HL-60/S4 treated with phorbol 12-myristate 13-acetate at 8.2 ng/mL for 4 days and 3 days (cell line): ENCODE measurements around the gene AFF1.

Experiments
- in situ Hi-C: fragments of 300-500 bp; cut with MboI; formaldehyde crosslinking; loops from 2 replicates; pipeline ENCODE4 v1.15.0; 2022; ENCODE audit warnings: low sequenced_read_pairs

The AFF1 gene

GRCh38 chr4:87103086-87103485, 168.3 kb downstream of the AFF1 start:
- in situ Hi-C loops = no loop called here

GRCh38 chr4:87103691-87104187, 168.9 kb downstream of the AFF1 start:
- in situ Hi-C loops = no loop called here

DNA sequence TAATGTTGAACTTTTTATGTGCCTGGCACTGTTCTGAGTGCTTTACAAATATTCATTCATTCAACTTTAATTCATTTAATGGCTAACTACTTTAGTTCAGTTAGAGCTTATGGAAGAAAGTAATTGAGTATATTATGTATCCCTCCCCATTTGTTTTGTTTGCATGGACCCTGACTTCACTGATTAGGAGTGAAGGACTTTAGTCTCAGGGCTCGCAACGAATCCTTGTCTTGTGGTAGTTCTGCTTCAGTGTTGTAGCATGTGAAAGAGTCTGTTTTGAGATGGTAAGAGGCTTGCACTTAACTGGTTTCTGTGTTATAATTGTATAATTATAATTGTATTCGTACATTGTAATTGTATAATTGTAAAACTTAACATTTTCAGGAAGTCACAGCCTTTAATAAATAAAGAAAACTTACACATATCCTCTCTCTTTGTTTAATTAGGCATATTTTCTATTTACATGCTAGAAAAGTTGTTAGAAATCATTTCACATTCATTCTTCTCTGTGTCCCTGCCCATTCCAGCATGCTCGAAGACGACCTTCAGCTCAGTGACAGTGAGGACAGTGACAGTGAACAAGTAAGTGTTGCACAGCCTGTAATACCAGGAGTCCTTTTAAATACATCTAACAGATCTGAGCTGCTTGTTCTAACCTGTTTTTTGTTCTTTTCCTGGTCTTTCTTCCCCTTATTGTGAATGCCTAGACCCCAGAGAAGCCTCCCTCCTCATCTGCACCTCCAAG, 170.5 kb downstream of the AFF1 start:
- in situ Hi-C loops = no loop called here

DNA sequence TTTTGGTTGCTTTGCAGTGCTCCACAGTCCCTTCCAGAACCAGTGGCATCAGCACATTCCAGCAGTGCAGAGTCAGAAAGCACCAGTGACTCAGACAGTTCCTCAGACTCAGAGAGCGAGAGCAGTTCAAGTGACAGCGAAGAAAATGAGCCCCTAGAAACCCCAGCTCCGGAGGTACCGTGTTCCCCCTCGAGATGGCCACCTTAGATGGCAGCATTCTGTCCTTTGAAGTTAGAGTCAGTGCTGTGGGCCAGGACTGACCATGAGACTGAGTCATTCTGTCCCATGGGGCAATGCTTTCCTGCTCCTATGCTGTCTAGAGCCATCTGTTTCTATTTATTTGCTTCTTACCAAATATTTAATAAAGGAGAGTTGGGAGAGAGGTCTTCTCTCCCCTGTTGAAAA, 173.3 kb downstream of the AFF1 start:
- in situ Hi-C loops = no loop called here

DNA sequence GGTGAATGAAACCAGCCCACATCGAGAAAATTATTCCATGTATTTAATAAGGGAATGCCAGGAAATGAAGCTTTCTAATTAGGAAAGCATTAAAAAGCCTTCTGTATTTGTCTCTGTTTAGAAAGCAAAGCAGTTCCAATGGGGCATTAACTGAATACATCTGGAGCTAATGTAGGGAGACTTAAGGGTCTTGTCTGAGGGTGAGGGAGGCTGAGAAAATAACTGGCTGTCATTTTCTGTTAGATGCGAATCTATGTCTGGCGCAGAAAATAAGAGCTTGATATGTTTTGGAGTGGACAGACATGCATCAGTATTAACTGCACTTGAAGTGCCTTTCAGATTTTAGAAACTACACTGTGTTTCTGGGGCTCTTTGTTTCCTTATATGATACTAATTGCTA, 174.3 kb downstream of the AFF1 start:
- in situ Hi-C loops = no loop called here

DNA sequence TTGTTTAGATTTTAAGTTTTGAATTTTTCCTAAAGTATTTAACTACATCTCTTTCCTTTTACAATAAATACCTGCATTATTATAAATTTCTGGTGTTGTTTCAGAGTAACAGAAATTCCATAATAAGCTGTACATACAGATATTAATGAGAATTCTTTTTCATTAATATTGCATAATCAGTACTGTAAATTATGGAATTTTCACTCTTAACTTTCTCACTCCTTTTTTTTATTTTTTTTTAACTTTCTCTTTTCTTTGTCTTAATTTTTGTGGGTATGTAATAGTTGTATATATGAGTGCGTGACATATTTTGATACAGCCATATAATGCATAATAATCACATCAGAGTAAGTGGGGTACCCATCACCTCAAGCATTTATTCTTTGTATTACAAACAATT, 175.1 kb downstream of the AFF1 start:
- in situ Hi-C loops = no loop called here

- in situ Hi-C loops = no loop called here
Observed at GRCh38 chr4:87112063-87112462, 177.3 kb downstream of the AFF1 start.

- in situ Hi-C loops = no loop called here
Observed at GRCh38 chr4:87114245-87115062, 179.6 kb downstream of the AFF1 start.

- in situ Hi-C loops = no loop called here
Observed at GRCh38 chr4:87116231-87116630, 181.4 kb downstream of the AFF1 start.

GRCh38 chr4:87117051-87117731, 182.4 kb downstream of the AFF1 start:
- in situ Hi-C loops = no loop called here

DNA sequence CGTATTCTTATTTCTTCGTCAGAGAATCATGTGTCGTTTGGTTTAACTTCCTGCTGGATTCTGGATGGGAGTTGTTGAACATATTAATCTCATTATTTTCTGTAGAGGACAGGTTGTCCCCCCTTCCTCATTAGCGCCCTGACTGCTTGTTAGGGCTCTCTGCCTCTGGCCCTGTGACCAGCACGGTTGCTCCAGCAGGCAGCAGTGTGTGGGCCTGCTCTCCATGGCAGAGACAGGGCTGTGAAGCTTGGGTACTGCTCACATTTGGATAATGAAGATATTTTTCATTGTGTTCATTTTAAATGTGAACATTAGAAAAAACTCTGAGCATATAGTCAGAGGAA, 182.9 kb downstream of the AFF1 start:
- in situ Hi-C loops = no loop called here

DNA sequence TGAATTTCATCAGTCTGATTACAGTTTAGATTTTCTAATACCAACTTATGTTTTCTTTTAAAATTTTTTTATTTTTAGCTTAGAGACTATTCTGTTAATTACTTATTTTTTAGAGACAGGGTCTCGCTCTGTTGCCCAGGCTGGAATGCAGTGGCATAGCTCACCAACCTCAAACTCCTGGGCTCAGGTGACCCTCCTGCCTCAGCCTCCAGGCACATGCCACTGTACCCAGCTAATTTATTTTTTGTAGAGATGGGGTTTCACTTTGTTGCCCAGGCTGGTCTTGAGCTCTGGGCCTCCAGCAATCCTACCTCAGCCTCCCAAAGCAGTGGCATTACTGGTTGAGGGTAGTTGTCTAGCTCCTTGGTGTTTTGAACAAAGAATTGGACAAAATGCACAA, 183.6 kb downstream of the AFF1 start:
- in situ Hi-C loops = no loop called here

GRCh38 chr4:87118826-87119225, 184.0 kb downstream of the AFF1 start:
- in situ Hi-C loops = no loop called here

DNA sequence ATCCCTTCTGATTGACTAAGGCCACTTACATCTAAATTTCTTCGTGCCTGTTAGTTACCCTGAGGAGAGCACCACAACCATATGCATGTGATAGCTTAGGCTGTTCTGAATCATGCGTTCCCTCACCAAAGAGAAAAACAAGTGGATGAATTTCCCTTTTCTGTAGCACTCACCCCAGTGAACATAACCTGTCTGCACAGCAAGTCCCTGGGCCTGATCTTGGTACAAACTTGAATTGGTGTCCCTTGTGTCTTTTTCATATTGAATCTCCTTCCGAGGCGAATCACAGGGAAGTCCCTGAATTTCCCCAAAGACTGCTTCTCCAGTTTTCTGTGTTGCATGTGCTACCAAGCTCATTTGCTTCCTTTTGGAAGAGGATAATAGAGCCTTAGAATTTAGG, 185.2 kb downstream of the AFF1 start:
- in situ Hi-C loops = no loop called here

GRCh38 chr4:87120411-87121162, 185.8 kb downstream of the AFF1 start:
- in situ Hi-C loops = no loop called here

GRCh38 chr4:87121341-87122065, 186.7 kb downstream of the AFF1 start:
- in situ Hi-C loops = no loop called here

- in situ Hi-C loops = no loop called here
Observed at GRCh38 chr4:87122252-87122651, 187.4 kb downstream of the AFF1 start.

DNA sequence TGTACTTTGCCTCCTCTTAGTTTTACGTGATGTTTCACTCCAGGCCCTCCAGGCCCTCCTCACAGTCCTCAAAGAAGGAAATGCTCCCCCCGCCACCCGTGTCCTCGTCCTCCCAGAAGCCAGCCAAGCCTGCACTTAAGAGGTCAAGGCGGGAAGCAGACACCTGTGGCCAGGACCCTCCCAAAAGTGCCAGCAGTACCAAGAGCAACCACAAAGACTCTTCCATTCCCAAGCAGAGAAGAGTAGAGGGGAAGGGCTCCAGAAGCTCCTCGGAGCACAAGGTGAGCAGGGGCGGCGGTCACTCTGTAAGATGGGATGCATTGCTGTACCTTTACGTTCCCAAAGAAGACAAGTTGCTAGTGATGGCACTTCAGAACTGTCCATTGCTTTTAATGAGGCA, 191.2 kb downstream of the AFF1 start:
- in situ Hi-C loops = no loop called here

- in situ Hi-C loops = no loop called here
Observed at GRCh38 chr4:87128006-87128705, 193.3 kb downstream of the AFF1 start.

GRCh38 chr4:87129681-87130080, 194.9 kb downstream of the AFF1 start:
- in situ Hi-C loops = no loop called here
